ENCODE measurements around the gene NFYC. TPM values are rescaled to one million over a fixed set of nuclear protein-coding genes. Genes with fewer than 3 reads are reported as not detected.

NFYC gene
- total RNA-seq, 1 experiment from 2014 or later, result 43.5 TPM

GRCh38 chr1:40781608-40781971, 90.1 kb downstream of the NFYC start:
- no peak for DNase-seq (ENCODE audit: low spot score)

GRCh38 chr1:40782371-40782956, 91.0 kb downstream of the NFYC start:
- DNase-seq (ENCODE audit: low spot score), result peak; percentile 15

DNA sequence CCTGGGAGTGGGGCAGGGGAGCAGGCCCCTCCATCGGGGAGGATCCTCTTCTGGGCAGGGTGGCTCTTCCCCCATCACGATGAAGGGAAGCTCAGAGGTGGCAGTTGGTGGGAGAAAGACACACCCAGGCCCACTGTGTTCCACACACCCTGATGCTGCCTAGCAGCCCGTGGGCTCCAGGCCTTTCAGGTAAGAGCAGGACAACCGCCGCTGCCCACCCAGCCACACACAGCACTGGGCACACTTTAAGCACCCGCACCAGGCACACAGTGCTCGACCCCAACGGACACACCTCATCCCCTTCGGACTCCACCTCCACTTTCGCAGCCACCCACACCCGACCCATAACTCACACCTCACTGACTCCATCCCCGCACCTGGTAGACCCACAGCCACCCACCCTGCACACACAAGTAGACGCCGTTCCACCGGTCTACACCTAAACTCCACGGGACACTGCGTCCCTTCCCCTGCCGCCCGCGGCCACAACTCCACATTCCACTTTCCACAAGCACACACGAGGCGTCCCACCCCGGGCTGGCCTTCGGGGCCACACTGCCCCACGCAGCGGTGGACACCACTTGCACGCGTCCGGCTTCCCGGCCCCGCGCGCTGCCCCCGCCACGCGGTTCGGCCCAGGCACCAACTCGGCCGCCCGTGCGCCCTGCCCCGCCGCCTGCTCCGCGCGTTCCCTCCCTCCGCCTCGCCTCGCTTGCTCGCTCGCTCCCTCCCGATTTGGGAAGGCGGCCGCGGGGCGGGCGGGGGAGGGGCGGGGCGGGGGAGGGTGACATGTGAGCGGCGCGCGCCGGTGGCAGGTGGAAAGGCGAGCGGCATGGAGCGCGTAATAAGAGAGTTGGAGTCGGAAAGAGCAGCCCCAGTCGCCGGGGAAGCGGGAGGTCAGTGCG, 91.7 kb downstream of the NFYC start, which contains the start of gene KCNQ4:
TSS of gene KCNQ4 (plus strand) at position 787 of the 905 bp plus-strand sequence. CDS start 307 bp downstream, outside the sequence.
- peak; percentile 18 for DNase-seq (ENCODE audit: low spot score)

DNA sequence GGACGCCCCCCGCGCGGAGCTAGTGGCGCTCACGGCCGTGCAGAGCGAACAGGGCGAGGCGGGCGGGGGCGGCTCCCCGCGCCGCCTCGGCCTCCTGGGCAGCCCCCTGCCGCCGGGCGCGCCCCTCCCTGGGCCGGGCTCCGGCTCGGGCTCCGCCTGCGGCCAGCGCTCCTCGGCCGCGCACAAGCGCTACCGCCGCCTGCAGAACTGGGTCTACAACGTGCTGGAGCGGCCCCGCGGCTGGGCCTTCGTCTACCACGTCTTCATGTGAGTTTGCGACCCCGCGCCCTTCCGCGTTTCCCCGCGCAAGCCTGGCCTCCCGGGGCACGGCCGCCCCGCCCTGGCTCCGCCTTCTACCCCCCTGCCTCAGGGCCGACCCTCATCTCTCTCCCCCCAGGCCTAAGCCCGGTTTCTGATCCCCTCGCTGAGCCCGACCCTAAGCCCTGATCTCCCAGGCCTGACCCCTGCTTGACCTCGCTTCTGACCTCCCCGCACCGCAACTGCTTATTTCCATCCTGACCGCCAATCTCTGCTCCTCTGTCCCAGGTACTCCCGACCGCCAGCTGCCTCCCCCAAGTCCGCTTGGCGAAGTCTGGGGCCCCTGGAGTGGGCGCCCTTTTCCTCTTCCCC, 92.8 kb downstream of the NFYC start:
- DNase-seq (ENCODE audit: low spot score), result no peak

GRCh38 chr1:40784771-40785151, 93.3 kb downstream of the NFYC start:
- no peak for DNase-seq (ENCODE audit: low spot score)

- DNase-seq (ENCODE audit: low spot score), result no peak
Observed at GRCh38 chr1:40785446-40785845, 93.9 kb downstream of the NFYC start.

- DNase-seq (ENCODE audit: low spot score), result no peak
Observed at GRCh38 chr1:40786171-40786994, 94.9 kb downstream of the NFYC start.

- no peak for DNase-seq (ENCODE audit: low spot score)
Observed at GRCh38 chr1:40786995-40787705, 95.6 kb downstream of the NFYC start.

- DNase-seq (ENCODE audit: low spot score), result no peak
Observed at GRCh38 chr1:40787737-40788560, 96.4 kb downstream of the NFYC start.

- no peak for DNase-seq (ENCODE audit: low spot score)
Observed at GRCh38 chr1:40788561-40789341, 97.2 kb downstream of the NFYC start.

- no peak for DNase-seq (ENCODE audit: low spot score)
Observed at GRCh38 chr1:40789342-40789598, 97.8 kb downstream of the NFYC start.

DNA sequence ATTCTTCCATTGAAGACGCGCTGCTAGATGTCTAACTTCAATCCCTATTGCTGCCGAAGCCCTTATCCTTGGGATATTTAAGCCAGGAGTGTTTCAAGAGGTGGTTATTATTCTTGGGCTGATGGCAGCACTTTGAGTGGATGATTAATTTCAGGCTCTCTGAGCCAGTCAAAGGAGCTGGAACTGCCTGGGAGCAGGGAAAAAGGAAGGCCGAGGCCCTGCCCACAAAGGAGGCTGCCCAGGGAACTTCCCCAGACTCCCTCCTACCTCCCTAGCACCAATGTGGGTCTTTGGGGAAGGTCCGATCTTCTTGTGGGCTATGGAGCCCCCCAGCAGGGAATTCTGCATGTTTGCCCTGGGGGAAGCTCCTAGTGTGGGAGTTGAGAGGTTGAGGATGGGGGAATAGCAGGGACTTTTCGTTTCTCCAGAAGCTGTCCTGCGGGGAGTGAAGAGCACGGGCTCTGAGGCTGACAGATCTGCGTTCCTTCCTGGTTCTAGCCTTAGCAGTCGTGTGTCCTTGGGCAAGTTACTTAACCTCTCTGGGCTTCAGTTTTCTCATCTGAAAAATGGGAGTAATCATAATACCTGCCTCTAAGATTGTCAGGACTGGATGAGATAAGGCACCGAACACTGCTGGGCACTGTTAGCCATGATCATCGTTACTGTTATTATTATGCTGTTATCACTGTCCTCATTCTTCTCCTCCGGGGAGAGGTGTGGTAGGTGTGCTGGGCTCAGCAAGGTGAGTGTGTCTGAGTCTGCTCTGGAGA, 98.3 kb downstream of the NFYC start:
- no peak for DNase-seq (ENCODE audit: low spot score)

DNA sequence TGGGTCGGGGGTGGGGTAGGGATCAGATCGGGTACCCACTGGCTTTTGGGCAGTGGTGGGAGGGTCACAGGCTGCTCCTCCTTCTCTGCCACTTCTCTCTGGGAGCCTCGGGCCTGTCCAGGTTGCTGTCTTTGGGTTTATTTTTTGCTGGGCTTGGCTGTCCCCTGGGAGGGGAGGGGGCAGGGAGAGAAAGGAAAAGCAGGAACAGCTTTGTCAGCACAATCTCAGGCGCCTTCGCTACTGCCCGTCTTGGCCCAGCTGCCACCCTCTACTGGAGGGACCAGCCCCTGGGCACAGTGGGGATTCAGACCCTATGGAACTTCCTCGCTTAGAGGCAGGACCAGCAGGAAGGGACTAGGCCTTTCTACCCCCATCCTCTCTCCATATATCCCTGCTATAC, 100.5 kb downstream of the NFYC start:
- DNase-seq (ENCODE audit: low spot score), result no peak

- DNase-seq (ENCODE audit: low spot score), result no peak
Observed at GRCh38 chr1:40793617-40794016, 102.1 kb downstream of the NFYC start.

- DNase-seq (ENCODE audit: low spot score), result no peak
Observed at GRCh38 chr1:40794048-40794447, 102.5 kb downstream of the NFYC start.

GRCh38 chr1:40794974-40795715, 103.6 kb downstream of the NFYC start:
- DNase-seq (ENCODE audit: low spot score), result no peak

DNA sequence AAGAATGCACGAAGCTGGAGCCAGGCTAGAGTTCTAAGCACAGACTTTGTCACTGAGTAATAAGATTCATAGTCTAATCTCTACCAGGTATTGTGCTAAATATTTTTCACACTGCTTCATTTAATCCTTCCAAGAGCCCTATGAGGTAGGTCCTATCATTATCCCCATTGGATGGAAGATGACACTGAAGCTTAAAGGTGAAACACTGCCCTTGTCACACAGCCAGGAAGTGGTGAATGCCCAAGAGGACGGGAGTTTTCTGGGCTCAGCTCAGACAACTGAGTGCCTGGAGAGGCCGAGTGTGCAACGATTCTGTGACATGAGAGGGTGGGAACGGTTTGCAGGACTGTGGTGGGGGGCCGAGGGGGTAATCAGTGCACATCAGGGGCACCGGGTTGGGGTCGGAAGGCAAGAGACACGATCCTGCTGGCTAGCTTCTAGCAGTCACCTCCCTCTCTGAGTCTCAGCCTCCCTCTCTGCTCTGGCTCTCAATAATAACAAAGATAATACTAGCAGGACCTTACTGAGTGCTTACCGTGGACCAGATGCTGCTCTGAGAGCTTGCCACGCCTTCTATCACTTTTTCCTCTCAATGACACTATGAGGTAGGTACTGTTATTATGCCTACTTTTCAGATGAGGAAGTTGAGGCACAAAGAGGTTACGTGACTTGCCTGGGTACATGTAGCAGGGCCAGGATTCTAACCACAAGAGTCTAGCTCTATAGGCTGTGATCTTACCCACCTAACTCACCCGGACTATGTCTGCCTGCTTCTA, 104.5 kb downstream of the NFYC start:
- DNase-seq (ENCODE audit: low spot score), result no peak
